Mesodermal cell (in vitro differentiated cells): ENCODE data around the gene ABCA8.

Source experiments
- H3K27ac ChIP-seq: 2 replicates; pipeline ENCODE4 v1.7.0; 2013; ENCODE audit warnings: mild to moderate bottlenecking, low read depth, low read length, moderate library complexity; ENCODE audit not compliant: severe bottlenecking
- H3K36me3 ChIP-seq: 2 replicates; pipeline ENCODE4 v1.7.1; 2013; ENCODE audit warnings: mild to moderate bottlenecking, low read length, moderate library complexity; ENCODE audit not compliant: control insufficient read depth, insufficient read depth
- H3K4me1 ChIP-seq: one replicate; pipeline ENCODE4 v1.7.1; 2013; ENCODE audit warnings: mild to moderate bottlenecking, low read length; ENCODE audit not compliant: insufficient read depth, control insufficient read depth, poor library complexity, severe bottlenecking
- H3K4me3 ChIP-seq: 2 replicates; pipeline ENCODE4 v1.7.0; 2013; ENCODE audit warnings: low read length, control low read depth, mild to moderate bottlenecking; ENCODE audit not compliant: insufficient read depth, poor library complexity, severe bottlenecking; ENCODE audit errors: extremely low read depth
- H3K9me3 ChIP-seq: 2 replicates; pipeline ENCODE4 v1.7.1; 2013; ENCODE audit warnings: mild to moderate bottlenecking, low read length, moderate library complexity; ENCODE audit not compliant: control insufficient read depth
- WGBS, 2 experiments: methylation state at CpG; one replicate each; pipeline ENCODE4 v1.1.5; 2013; ENCODE audit warnings: missing lambda C conversion rate in 2 of 2; ENCODE audit not compliant: insufficient coverage in 2 of 2; 5-methylcytosine and 5-hydroxymethylcytosine counted together

The ABCA8 gene

GRCh38 chr17:68906638-68907037, 48.6 kb downstream of the ABCA8 start:
- 100% methylated on average over 1 of the region's 3 CpGs; no CpG with 5 or more reads in 1 of the 2 experiments for WGBS, 2 experiments

GRCh38 chr17:68903286-68903685, 51.9 kb downstream of the ABCA8 start:
- Histone ChIP-seq H3K4me1 (peaks cover 5% of the 10 kb centered on the region), H3K36me3 (no peaks in the 10 kb centered on the region), H3K4me3 (no peak overlapping the region), H3K9me3 (peaks cover 4% of the 10 kb centered on the region), H3K27ac (no peak overlapping the region)
- 80% methylated on average over 1 of the region's 8 CpGs; no CpG with 5 or more reads in 1 of the 2 experiments for WGBS, 2 experiments

More at GRCh38 chr17:68906638-68907037, 48.6 kb downstream of the ABCA8 start:
- H3K4me1 ChIP-seq, result peaks cover 18% of the 10 kb centered on the region
- H3K4me3 ChIP-seq, result no peak overlapping the region
- H3K36me3 ChIP-seq, result no peaks in the 10 kb centered on the region
- H3K9me3 ChIP-seq, result no peaks in the 10 kb centered on the region
- no peak overlapping the region for H3K27ac ChIP-seq

GRCh38 chr17:68897557-68897956, 57.6 kb downstream of the ABCA8 start:
- Histone ChIP-seq H3K4me3 (no peak overlapping the region), H3K36me3 (no peaks in the 10 kb centered on the region), H3K4me1 (no peaks in the 10 kb centered on the region), H3K9me3 (peaks cover 9% of the 10 kb centered on the region), H3K27ac (no peak overlapping the region)

- no peaks in the 10 kb centered on the region for H3K4me1 ChIP-seq
- peaks cover 2% of the 10 kb centered on the region for H3K9me3 ChIP-seq
- no peak overlapping the region for H3K27ac ChIP-seq
- no peaks in the 10 kb centered on the region for H3K36me3 ChIP-seq
- no peak overlapping the region for H3K4me3 ChIP-seq
- 86 to 100% methylated on average over 1 to 2 of the region's 5 CpGs for WGBS, 2 experiments
Observed at GRCh38 chr17:68892658-68893057, 62.5 kb downstream of the ABCA8 start.

- Histone ChIP-seq H3K4me1 (no peaks in the 10 kb centered on the region), H3K9me3 (no peaks in the 10 kb centered on the region), H3K27ac (no peak overlapping the region), H3K4me3 (no peak overlapping the region), H3K36me3 (no peaks in the 10 kb centered on the region)
- 89 to 100% methylated on average over 1 of the region's 1 CpG for WGBS, 2 experiments
Observed at GRCh38 chr17:68892193-68892592, 63.0 kb downstream of the ABCA8 start.

- Histone ChIP-seq H3K9me3 (no peaks in the 10 kb centered on the region), H3K27ac (no peak overlapping the region), H3K4me3 (no peak overlapping the region), H3K36me3 (no peaks in the 10 kb centered on the region), H3K4me1 (no peaks in the 10 kb centered on the region)
- WGBS, 2 experiments, result 100% methylated on average over 1 of the region's 3 CpGs
Observed at GRCh38 chr17:68886401-68886800, 68.8 kb downstream of the ABCA8 start.

GRCh38 chr17:68884888-68885287, 70.3 kb downstream of the ABCA8 start:
- H3K36me3 ChIP-seq, result no peaks in the 10 kb centered on the region
- peaks cover 5% of the 10 kb centered on the region for H3K9me3 ChIP-seq
- H3K4me1 ChIP-seq, result no peaks in the 10 kb centered on the region
- H3K4me3 ChIP-seq, result no peak overlapping the region
- 71 to 91% methylated on average over 1 to 2 of the region's 4 CpGs for WGBS, 2 experiments
- no peak overlapping the region for H3K27ac ChIP-seq

GRCh38 chr17:68878226-68878885, 76.8 kb downstream of the ABCA8 start:
- peaks cover 9% of the 10 kb centered on the region for H3K9me3 ChIP-seq
- no peaks in the 10 kb centered on the region for H3K36me3 ChIP-seq
- no peak overlapping the region for H3K27ac ChIP-seq
- H3K4me1 ChIP-seq, result no peaks in the 10 kb centered on the region
- 83 to 91% methylated on average over 3 to 5 of the region's 5 CpGs for WGBS, 2 experiments
- H3K4me3 ChIP-seq, result no peak overlapping the region

GRCh38 chr17:68871447-68871846, 83.7 kb downstream of the ABCA8 start:
- H3K36me3 ChIP-seq, result no peaks in the 10 kb centered on the region
- H3K27ac ChIP-seq, result no peak overlapping the region
- H3K9me3 ChIP-seq, result no peaks in the 10 kb centered on the region
- H3K4me3 ChIP-seq, result no peak overlapping the region
- H3K4me1 ChIP-seq, result no peaks in the 10 kb centered on the region
- no CpG with 5 or more reads among the region's 2 CpGs for WGBS, 2 experiments

GRCh38 chr17:68870976-68871375, 84.2 kb downstream of the ABCA8 start:
- no peak overlapping the region for H3K27ac ChIP-seq

GRCh38 chr17:68870161-68870826, 84.9 kb downstream of the ABCA8 start:
- Histone ChIP-seq H3K27ac (no peak overlapping the region), H3K9me3 (no peaks in the 10 kb centered on the region)
- WGBS, 2 experiments, result 79 to 100% methylated on average over 1 to 2 of the region's 3 CpGs

More at GRCh38 chr17:68870976-68871375, 84.2 kb downstream of the ABCA8 start:
- Histone ChIP-seq H3K9me3 (no peaks in the 10 kb centered on the region), H3K4me3 (no peak overlapping the region), H3K36me3 (no peaks in the 10 kb centered on the region), H3K4me1 (no peaks in the 10 kb centered on the region)
- WGBS, 2 experiments, result 88% methylated on average over 1 of the region's 1 CpG; no CpG with 5 or more reads in 1 of the 2 experiments

More at GRCh38 chr17:68870161-68870826, 84.9 kb downstream of the ABCA8 start:
- Histone ChIP-seq H3K36me3 (no peaks in the 10 kb centered on the region), H3K4me1 (no peaks in the 10 kb centered on the region), H3K4me3 (no peak overlapping the region)
